Stimulated activated CD8-positive, alpha-beta memory T cell treated with anti-CD3 and anti-CD28 coated beads, Interleukin-4, amount 100 ng/mL, for 24 hours (primary cell): Measurements from ENCODE around the gene FBLN5.
"Not testable (repeated sequence)": the region's sequence is repeated elsewhere in the genome, so short reads cannot be mapped to it uniquely, and the experiment has no call there.

Experiments
- DNase-seq: peaks from one replicate; pipeline ENCODE4 v3.0.0-alpha.2; 2020; ENCODE audit warnings: low read depth

Gene FBLN5

GRCh38 chr14:91885113-91885712 lies 62.3 kb downstream of the FBLN5 start:
- no peak for DNase-seq

GRCh38 chr14:91884664-91885063 lies 62.8 kb downstream of the FBLN5 start:
- no peak for DNase-seq

DNA sequence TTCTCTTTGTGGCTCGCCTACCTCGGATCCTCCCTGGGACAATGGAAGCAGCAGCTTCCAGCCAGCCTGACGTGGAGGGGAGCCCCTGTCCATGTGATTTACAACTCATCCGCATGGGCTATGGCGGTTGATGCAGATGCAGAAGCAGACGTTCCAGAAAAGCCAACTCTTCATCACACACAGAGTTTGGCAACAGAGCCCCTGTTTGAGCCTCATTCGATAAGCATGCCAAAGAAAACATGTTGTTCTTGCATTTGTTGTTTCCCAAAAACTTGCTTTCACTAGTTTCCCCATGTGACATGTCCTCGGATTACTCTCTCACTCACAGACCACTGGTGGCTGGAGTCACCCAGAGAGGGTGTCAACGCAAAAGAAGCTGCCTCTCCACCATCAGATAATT lies 63.7 kb downstream of the FBLN5 start:
- no peak for DNase-seq

- DNase-seq: no peak
Measured at GRCh38 chr14:91882776-91883175, 64.7 kb downstream of the FBLN5 start.

DNA sequence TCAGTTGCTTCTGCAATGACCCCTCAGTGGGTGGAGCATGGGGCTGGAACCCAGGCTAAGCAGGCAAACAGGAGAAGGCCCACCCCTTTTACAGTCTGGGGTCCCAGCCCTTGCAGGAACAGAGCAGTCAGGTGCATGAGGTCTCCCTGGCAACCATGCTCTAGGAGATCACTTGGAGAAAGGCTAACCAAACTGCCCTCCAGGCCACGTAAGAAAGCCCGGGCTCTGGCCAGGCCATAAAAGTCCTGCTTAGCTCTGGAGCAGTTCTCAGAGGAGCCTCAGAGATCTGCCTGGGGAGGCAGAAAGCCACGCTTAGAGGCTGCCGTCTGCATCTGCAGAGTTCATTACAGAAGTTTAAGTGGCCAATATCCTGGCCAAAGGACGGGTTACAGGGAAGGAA lies 65.1 kb downstream of the FBLN5 start:
- DNase-seq: no peak

GRCh38 chr14:91879196-91879595 lies 68.3 kb downstream of the FBLN5 start:
- DNase-seq: no peak

- no peak for DNase-seq
Measured at GRCh38 chr14:91878274-91878673, 69.2 kb downstream of the FBLN5 start.

DNA sequence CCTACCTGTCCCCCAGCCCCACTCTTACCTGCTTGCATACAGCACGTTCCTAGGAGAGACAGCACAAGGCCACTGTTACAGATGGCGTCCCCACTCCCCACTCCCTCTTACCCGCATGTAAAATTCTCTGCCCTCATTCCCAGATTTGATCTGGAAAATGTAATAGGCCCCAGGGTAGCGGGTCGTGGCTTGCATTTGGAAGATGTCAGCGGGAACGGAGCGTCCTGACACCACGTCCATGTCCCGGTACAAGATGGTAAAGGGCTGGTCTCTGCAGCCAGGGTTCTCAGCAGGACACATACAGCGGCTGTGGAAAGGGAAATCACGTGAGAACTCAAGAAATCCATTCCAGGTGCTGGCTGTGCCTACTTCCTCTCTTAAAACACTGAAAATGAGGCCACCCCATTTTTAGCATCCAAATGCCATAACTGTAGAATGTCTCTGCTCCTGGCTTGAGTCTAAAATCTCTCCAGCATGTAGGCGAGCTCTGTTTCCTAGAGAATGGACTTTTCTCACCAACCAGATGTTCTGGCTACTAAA lies 70.0 kb downstream of the FBLN5 start:
- no peak for DNase-seq

DNA sequence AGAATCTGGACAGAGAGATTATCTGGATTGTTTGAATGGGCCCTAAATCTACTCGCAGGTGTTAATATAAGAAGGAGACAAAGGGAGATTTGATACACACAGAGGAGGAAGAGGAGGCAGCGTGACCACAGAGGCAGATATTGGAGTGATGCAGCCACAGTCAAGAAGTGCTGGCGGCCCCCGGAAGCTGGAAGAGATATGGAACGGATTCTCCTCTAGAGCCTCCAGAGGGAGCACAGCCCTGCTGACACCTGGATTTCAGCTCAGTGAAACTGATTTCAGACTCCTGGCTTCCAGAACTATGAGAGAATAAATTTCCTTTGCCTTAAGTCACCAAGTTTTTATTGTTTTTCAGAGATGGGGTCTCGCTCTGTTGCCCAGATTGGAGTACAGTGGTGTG lies 71.0 kb downstream of the FBLN5 start:
- no peak for DNase-seq

GRCh38 chr14:91875525-91876286 lies 71.8 kb downstream of the FBLN5 start:
- DNase-seq: no peak

GRCh38 chr14:91873471-91874415 lies 73.8 kb downstream of the FBLN5 start:
- DNase-seq: no peak

DNA sequence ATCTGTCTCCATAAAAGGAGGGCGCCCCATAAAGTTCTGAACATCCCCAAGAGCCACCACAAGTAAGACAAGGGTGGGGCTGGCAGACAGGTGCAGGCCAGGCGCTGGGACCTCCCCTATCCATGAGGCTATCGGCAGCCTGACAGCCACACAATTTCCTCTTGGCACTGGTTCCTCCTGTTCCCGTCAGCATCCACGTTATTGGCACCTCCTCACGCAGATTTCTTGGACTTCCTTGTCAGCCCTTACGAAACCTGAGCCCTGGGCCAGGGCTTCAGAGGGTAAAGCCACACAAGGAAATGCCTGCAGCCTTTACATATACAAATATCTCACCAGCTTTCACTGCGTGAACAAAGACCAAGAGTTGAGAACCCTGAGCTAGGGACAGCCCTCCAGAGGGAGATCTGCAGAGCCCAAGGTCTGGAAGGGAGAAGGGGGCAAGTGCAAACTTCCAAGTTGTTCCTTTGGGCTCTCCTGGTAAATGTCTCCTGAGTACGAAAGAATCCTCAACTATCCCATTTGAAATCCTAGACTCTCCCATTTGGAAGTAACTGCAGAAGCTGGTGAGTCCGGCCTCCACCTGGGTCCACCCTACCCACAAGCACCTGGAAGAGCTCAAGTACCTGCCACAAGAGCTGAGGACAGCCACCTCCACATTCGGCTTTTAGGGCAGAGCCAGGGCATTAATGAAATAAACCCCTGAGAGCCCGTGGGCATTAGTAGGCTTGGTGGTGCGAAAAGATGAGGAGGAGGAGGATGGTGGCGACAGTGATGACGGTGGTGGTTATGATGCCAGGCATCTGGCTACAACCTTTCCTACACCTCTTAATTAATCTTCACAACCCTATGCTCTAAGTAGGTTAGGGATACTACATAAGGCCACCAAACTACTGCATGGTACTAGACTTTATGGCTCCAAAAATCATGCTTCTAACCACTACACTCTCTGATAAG lies 74.7 kb downstream of the FBLN5 start:
- DNase-seq: no peak

DNA sequence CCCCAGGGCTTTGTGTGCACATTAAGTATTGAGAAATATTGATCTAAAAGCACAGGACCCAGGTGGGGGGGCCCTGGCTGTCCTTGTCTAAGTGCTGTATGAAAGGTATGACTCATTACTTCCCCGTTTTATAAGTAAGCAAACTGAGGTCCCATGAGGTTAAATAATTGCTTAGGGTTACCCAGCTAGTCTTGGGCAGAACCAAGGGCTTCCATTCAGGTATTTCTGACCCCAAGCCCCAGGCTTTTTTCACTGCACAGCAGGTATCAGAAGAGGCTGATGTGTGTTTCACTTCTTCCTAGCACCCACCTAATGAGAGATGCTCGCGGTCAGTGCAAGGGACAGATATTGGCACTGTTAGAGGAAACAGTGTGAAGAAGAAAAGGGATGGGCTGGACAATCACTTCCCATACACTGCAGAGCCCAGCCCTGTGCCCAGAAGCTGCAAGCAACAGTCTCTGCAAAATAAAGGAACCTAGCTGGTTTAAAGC lies 75.4 kb downstream of the FBLN5 start:
- DNase-seq: no peak

GRCh38 chr14:91871401-91871800 lies 76.1 kb downstream of the FBLN5 start:
- DNase-seq: not testable (repeated sequence)

- no peak for DNase-seq
Measured at GRCh38 chr14:91870890-91871289, 76.6 kb downstream of the FBLN5 start.

DNA sequence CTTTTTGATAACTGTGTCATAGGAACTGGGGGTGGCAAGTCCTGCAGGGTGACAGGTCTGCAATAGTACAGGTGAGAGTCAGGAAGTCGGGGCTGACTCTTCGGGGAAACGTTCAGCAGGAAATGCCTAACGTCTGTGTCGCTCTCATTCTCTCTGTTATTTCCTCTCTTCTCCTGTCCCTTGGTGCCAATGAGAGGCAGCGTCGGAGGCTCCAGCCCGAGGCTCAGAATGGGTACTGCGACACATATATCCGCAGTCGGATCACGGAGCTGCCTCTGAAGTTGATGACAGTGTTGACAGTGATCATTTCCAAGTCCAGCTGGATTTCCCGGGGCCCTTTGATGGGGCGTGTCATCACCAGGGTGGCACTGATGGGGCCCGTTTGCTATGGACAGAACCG lies 77.5 kb downstream of the FBLN5 start:
- DNase-seq: no peak

GRCh38 chr14:91869556-91869955 lies 77.9 kb downstream of the FBLN5 start:
- DNase-seq: no peak

DNA sequence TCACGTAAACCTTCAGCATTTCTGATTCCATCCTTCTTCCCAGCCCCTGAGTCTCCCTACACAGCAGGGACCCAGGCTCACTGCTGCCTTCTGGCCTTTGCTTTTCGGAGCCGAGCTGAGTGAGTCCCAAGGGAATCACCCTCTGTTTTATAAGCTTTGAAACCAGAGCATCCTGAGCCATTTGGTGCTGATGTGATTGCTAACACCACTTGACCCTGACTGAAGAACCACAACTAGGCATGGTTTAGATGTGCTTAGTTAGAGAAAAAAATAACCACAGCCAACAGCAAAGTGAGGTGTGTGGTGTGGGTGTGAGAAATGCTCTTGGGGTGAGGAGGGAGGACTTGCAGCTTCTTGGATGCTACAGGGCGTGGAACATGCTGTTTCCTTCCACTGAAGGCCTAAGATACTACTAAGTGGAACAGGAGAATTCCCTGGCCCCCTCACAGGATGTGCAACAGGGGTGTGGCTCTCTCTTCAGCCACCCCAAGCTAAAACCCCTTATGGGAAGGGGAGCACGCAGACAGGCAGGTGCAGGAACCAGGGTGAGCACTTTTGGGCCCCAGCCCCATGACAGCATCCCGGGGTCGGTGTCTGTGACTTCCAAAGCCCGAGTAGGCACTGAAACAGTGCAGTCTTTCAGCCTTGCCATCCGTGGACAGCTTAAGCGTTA lies 80.0 kb downstream of the FBLN5 start, which contains the start of gene TC2N:
Gene TC2N, minus strand, starts transcription at position 221 of the 673 bp plus-strand sequence. CDS start 53,767 bp downstream, outside the sequence.
- DNase-seq: peak; percentile 26

- no peak for DNase-seq
Measured at GRCh38 chr14:91866511-91867295, 80.8 kb downstream of the FBLN5 start.

GRCh38 chr14:91866061-91866460 lies 81.4 kb downstream of the FBLN5 start:
- no peak for DNase-seq
